Mucosa of descending colon (tissue), 3 donors: ENCODE data around the gene PIK3AP1. TPM values are rescaled to one million over a fixed set of nuclear protein-coding genes. Genes with fewer than 3 reads are reported as not detected.

Experiments used
- ATAC-seq: fragments of 200-7000 bp; cut with Tn5 transposase; one replicate; pipeline ENCODE4 v1.9.1; 2020; ENCODE audit warnings: mild to moderate bottlenecking, moderate library complexity
- DNase-seq, 3 donors: peaks; one replicate each; pipeline ENCODE4 v3.0.0-alpha.2; 2020
- H3K36me3 ChIP-seq: fragments of 200-600 bp; one replicate; pipeline ENCODE4 v1.8.0; 2021; ENCODE audit warnings: low read depth, mild to moderate bottlenecking
- H3K4me1 ChIP-seq: fragments of 200-600 bp; one replicate; pipeline ENCODE4 v1.8.0; 2021; ENCODE audit warnings: low read depth, mild to moderate bottlenecking
- H3K4me3 ChIP-seq: fragments of 200-600 bp; one replicate; pipeline ENCODE4 v1.8.0; 2021; ENCODE audit warnings: mild to moderate bottlenecking
- H3K9me3 ChIP-seq: fragments of 200-600 bp; one replicate; pipeline ENCODE4 v1.8.0; 2021; ENCODE audit warnings: mild to moderate bottlenecking
- CTCF ChIP-seq: fragments of 200-600 bp; IDR thresholded peaks from one replicate; pipeline ENCODE4 v1.8.0; 2022; ENCODE audit warnings: antibody characterized with exemption, mild to moderate bottlenecking
- intact Hi-C, 2 donors: fragments of 100-400 bp; cut with DNase I in 1 of 2; cut with micrococcal nuclease in 1 of 2; formaldehyde crosslinking; loops; one replicate each; pipeline versions ENCODE4 v1.11.0 to v1.11.1; 2022; cut with DNase I, micrococcal nuclease
- total RNA-seq, 3 donors: library from RNA; stranded (reverse); fragmentation: NEBNext Ultra II Directional in 2 of 3; extraction: Animal tissue kit (Norgen Biotek cat#: 25700) in 2 of 3; gene quantifications; one replicate each; pipeline versions ENCODE4 v1.2.1 to v1.2.4, GENCODE V29; 2021 to 2023
- donor health status: DM: no; HTN: no; CAD: no; lungs with moderate emphysema.
- donor health status: DM: no; HTN: no; CAD: no.
- donor health status: DM: no; HTN: yes; CAD: no.

The PIK3AP1 gene
- total RNA-seq, 3 donors from 2014 or later = 10.4 to 19.8 (median 13.2) TPM

GRCh38 chr10:96573036-96573435, 147.3 kb downstream of the PIK3AP1 start:
- intact Hi-C loops = no loop called here
- Histone ChIP-seq H3K36me3 (no peaks in the 10 kb centered on the region), H3K4me1 (peaks cover 23% of the 10 kb centered on the region), H3K9me3 (no peaks in the 10 kb centered on the region), H3K4me3 (no peak overlapping the region)
- ATAC-seq = no peak
- TF ChIP-seq CTCF = no peak
- no peak for DNase-seq

GRCh38 chr10:96570983-96571964, 149.0 kb downstream of the PIK3AP1 start:
- DNase-seq (no peak), ATAC-seq (no peak)
- no peak overlapping the region for H3K4me3 ChIP-seq
- intact Hi-C loops = no loop called here
- no peaks in the 10 kb centered on the region for H3K36me3 ChIP-seq
- H3K9me3 ChIP-seq = no peaks in the 10 kb centered on the region
- TF ChIP-seq CTCF = no peak
- peaks cover 12% of the 10 kb centered on the region for H3K4me1 ChIP-seq

- no peak for TF ChIP-seq CTCF
- no peaks in the 10 kb centered on the region for H3K9me3 ChIP-seq
- peaks cover 8% of the 10 kb centered on the region for H3K4me1 ChIP-seq
- H3K4me3 ChIP-seq = no peak overlapping the region
- ATAC-seq = no peak
- no peaks in the 10 kb centered on the region for H3K36me3 ChIP-seq
- no peak for DNase-seq
- intact Hi-C loops = no loop called here
These were observed 149.8 kb downstream of the PIK3AP1 start for GRCh38 chr10:96570511-96570910.

- DNase-seq = no peak
These were observed 151.9 kb downstream of the PIK3AP1 start for GRCh38 chr10:96568402-96568801.

GRCh38 chr10:96565774-96566173, 154.5 kb downstream of the PIK3AP1 start:
- intact Hi-C loops = no loop called here
- no peak overlapping the region for H3K4me3 ChIP-seq
- H3K4me1 ChIP-seq = peaks cover 10% of the 10 kb centered on the region
- DNase-seq (no peak), ATAC-seq (no peak)
- H3K9me3 ChIP-seq = no peaks in the 10 kb centered on the region
- no peaks in the 10 kb centered on the region for H3K36me3 ChIP-seq
- TF ChIP-seq CTCF = no peak

More at GRCh38 chr10:96568402-96568801, 151.9 kb downstream of the PIK3AP1 start:
- intact Hi-C loops = no loop called here
- TF ChIP-seq CTCF = no peak
- Histone ChIP-seq H3K4me1 (peaks cover 8% of the 10 kb centered on the region), H3K36me3 (no peaks in the 10 kb centered on the region), H3K9me3 (no peaks in the 10 kb centered on the region), H3K4me3 (no peak overlapping the region)
- ATAC-seq = no peak
